Stimulated activated CD4-positive, alpha-beta T cell treated with anti-CD3 and anti-CD28 coated beads, Interleukin-1b, Interleukin-23, amount 100 ng/mL, for 1 hour (primary cell): ENCODE results near the gene CHCHD6.

Experiments used
- DNase-seq, 2 donors: peaks; one replicate each; pipeline ENCODE4 v3.0.0-alpha.2; 2020; ENCODE audit warnings: low read depth in 2 of 2

Gene CHCHD6

DNA sequence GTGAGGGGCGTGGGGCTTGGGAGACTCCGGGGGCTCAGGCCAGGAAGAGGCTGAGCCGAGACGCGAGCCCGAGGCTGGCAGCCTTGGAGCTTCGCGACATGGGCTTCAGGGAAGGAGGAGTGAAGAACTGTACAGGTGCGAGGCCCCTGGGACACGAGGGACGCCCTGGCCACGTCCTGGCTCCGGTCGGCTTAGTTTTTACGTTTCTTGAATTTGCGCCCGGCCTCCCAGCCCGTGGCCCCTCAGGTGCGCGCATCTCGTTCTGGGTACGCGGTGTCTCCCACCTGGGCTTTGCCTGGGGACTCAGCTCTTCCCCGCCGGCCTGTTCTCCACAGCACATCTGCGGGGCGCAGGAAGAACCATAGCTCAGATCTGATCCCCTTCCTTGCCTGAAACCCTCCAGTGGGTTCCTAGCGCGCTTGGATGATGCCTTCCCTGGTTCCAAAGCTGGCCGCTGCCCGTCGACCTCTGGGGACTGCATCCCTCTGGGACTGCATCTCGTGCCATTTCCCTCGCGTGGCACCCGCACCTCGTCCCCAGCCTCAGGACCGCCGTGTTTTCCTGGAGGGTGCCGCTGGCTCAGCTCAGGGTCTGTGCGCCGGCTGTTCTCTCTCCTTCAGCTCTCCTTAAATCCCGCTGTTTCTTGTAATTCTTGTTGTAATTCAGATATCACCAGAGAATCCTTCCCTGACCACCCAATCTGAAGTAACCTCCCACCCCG, 614 bp downstream of the CHCHD6 start:
- no peak for DNase-seq

DNA sequence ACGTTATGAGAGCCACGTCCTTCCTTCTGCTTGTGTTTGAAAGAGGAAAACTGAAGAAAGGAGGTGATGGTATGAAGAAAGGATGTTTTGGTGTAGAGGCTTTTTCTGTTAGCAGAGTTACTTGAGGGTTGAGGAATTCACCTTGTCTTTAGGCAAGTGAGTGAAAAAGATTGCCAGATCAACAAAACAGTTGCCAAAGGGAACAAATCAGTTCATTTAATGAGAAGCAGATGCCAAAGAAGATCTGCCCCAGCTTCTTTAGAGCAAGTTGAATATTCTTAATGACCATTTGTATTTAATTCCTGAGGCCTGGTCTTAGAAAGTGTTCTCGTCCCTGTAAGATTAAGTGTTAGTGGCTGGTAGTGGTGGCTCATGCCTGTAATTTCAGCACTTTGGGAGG, 2.6 kb downstream of the CHCHD6 start:
- DNase-seq, result no peak

DNA sequence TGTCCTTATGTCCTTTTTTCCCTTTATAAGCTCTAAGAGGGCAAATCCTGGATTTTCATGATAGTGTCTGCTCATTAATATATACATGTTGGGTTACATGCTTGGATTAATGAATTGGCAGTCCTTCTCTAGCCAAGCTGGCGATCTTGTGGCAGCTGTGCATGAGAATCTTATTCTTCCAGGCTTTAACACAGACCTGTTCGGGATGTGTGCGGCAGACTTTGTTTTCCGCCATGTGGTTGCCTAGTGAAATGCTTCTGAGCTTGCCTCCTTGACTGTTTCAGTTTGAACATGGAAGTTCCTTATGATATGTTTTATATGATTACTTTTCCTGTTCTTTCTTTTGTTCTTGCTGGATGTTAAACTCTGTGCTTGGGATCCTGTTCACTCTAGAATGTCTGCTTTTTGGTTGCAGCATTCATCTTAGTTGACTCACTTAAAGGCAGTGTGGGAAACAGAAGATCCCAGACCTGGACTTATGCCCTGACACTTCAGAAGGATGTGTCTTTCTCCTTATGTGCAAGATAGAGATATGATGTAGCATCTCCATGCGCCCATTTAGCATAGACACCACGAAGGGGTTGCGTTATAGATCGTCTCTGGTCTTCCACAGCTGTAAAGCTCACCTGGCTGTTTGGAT, 7.2 kb downstream of the CHCHD6 start:
- no peak for DNase-seq

GRCh38 chr3:126713199-126713598, 9.2 kb downstream of the CHCHD6 start:
- DNase-seq, result no peak

DNA sequence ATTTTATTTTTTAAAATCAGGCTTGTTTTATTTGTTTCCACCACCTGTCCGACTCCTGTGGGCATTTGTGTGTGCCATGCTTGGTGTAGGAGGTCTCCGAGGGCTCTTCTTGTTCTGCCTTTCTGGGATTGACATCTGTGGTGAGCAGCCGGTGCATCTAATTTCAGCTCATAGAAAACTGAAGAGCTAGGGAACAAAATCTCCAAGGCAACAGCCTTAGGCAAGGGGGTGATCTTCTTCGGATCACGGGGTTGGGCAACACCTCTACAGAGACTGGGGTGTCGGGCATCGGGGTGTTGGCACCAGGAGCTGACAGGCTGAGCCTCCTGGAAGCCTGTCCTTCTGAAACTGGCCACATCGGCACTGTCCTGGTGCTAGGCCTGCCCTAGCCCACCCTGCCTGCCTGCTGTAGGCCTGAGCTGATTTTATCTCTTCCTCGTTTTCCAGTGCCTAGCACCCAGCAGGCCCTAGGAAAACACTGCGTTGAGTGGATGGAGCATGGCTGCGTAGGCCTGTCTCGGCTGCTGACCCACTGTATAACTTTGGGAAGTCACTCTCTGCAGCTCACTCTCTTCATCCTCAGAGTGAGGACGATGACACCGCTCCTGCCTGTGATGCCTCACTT, 10.3 kb downstream of the CHCHD6 start:
- no peak for DNase-seq

DNA sequence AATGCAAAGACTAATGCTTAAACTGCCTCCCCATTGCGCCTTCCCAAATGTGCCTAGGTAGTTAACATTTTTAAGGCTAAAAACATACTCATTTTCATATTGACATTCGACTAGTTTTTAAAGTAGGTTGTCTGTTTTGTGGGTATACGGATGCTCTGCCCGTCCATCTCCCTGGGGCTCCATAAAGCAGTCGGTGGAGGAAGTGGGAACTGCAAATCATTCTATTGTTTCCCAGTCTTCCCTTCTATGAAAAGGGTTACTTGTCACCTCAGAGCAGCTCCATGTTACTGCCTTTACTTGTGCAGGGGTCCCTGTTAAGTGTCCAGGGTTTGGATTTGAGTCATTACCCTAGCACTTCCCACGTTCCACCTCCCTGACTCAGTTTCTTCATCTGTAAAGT, 10.9 kb downstream of the CHCHD6 start:
- DNase-seq, result no peak

DNA sequence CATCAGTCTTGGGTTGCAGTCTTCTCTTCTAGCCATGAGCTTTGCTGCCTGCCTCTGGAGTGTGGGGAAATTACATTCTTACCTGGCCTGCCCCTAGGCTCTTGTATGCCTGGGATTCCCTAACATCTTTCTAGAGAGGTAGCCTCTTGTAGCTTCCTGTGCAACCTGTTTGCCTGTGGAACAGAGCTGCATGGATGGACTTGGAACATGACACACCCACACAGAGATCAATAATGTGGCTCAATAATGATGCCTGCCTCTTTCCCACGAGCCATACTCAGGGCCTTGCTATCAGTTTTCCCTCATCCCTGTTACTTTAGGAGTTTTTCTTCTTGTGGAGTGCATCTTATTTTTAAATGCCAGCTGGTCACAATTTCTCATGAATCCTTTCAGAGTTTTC, 11.4 kb downstream of the CHCHD6 start:
- no peak for DNase-seq

DNA sequence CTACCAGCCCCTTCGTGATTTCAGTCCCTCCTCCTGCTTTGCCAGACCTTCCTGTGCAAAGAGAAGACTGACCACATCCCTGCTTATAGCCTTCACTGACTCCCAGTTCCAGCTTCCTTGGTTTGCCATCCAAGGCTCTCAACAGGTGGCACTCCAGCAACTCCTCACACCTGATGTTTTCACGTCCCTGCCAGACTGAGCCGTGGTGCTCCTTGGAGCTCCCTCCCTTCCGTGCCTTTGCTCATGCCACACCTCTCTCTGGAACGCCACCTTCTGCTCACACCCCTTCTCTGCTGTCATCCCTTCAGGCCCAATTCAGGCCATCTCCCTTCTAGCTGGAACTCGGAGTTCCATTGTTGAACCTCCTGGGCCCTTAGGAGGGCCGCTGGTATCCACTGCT, 12.0 kb downstream of the CHCHD6 start:
- DNase-seq, result no peak

GRCh38 chr3:126718561-126719445, 14.8 kb downstream of the CHCHD6 start:
- DNase-seq, result no peak

DNA sequence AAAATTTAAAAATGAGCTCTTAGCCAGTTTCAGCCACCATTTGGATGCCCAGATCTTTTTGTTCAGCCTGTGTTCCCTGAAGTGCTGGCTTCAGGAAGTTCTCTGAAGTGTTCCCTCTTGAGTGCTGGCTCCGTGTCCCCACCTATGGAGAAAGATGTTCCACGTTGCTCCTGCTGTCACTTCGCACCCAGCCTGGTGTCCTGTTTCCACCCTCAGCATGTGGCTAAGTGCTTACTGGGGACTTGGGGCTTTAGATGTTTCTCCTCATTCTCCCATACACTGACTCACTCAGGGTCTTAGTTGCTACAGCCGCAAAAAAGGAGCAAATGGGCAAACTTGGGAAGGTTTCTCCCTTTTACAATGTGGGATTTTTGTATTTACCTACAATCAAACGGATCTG, 16.6 kb downstream of the CHCHD6 start:
- DNase-seq, result no peak

DNA sequence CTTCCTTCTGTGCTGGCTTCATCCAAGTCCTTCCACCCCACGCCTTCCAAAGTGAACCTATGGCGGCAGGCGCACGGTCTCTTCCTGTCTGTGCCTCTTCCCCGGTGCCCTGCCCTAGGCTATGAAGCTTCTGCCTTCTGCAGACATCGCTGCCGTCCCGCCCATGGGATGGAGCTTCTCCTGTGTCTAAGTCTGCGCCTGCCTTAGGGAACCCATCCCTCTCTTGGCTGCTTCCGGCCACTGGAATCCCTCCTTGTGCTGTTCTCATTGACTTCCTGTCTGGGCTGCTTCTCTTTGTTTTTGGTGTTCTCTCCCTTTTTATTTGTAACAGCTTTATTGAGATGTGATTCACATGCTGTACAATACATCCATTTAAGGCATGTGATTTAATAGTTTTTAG, 17.2 kb downstream of the CHCHD6 start:
- no peak for DNase-seq

GRCh38 chr3:126723237-126723636, 19.2 kb downstream of the CHCHD6 start:
- no peak for DNase-seq

DNA sequence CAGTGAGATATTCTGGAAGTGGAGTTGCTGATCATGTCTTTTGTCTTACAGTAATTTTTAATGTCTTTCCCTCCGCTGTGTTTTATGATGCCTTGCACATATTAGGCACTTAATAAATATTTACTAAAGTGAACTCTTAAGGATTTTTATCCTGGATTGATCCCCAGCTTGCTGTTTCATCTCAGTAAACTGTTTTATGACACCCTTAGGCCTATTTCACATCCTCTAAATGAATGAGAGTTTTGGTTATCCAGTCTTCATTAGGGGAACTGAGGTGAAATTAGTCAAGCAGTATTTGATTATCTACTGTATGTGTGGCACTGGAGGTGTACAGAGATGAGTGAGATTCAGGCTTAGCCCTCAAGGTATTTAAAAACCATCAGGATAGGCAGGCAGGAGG, 19.8 kb downstream of the CHCHD6 start:
- no peak for DNase-seq

- DNase-seq, result no peak
Observed at GRCh38 chr3:126728680-126729079, 24.6 kb downstream of the CHCHD6 start.

DNA sequence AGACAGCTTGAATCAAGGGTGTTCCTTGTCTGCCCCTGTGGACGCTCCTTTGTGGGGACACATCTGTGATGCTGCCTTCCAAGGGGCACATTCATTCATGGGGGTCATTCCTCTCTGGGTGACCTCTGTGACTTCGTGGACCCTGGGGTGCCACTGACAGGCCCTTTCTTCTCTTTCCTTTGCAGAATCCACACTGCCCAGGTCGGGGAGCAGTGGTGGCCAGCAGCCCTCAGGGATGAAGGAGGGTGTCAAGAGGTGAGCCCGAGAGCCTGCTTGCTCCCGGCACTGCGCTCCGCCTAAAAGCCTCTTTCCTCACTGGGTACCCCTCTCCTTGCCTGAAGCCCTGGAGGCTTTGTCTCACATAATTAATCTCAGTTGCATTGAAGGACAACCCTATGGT, 26.3 kb downstream of the CHCHD6 start:
- DNase-seq, result no peak

GRCh38 chr3:126731044-126731443, 27.0 kb downstream of the CHCHD6 start:
- DNase-seq, result no peak

DNA sequence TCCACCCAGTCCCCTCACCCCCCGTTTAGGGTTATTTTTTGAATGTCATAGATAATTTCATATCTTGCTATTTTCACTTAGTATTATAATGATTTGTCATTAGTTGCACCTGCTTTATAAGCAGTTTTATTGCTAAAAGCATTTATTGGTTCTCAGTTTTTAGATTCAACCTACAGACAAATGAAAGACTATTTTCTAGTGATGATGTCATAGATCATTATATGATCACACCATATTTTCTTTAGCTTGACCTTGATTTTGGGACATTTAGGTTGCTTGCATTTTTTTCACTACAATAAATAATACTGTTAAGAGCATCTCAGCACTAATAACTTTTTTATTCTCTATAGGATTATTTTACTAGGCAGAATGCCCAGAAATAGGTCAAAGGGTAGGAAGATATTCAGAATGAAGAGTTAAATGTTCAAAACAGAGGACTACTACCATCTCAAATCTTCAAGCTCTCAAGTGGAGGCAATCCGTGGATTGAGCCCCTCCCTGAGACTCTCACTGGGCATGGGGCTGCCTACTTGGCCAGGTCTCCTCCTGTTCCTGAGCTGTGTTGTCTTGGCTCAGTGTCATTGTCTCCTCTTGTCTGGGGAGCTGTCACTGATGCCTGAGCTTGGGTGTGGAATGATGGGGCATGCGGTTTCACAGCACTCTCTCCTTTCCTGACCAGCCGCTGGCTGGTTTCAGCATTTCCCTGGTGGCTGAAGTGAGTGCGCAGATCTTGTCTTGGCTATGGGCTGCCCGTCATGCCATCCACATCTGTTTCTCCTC, 28.4 kb downstream of the CHCHD6 start:
- no peak for DNase-seq

DNA sequence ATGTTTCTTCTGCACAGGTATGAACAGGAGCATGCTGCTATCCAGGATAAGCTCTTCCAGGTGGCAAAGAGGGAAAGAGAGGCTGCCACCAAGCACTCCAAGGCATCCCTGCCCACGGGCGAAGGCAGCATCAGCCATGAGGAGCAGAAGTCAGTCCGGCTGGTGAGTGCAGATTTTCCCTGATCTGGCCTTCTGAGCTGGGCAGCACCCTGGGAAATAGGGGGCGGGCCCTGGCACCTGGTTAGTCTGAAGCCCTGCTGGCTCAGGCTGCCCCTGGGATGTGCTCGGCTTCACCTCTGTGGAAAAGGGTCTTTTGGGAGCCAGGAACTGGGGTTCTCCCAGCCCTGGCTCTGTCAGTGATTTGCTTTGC, 29.0 kb downstream of the CHCHD6 start:
- DNase-seq, result no peak

DNA sequence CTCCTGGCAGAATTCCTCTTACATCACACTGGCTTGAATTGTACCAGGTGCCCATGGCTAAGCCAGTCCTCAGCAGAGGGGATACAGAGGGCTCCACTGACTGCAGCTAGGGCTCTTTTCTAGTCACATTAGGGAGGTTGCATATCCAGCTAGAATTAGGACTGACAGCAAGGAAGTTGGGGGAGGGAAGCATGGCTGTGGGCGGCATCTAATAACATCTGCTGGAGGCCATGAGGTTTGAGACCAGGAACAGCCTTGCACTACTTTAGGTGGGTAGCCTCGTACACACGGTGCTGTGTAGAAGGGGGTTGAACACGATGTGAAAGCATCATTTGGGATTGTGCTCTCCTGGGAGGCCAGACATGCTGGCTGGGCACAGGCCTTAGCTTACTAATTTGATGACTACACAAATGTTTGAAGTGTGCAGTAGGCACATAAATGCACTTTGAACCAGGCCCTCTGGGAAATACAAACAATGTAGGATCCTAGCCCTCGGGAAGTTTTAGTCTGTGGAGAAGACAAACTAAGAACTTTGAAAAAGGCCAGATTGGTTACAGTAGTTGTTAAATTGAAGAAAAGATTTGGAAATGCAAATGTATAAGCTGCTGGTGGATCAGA, 30.2 kb downstream of the CHCHD6 start:
- DNase-seq, result no peak

GRCh38 chr3:126737527-126737926, 33.5 kb downstream of the CHCHD6 start:
- no peak for DNase-seq

- DNase-seq, result no peak
Observed at GRCh38 chr3:126742057-126742456, 38.0 kb downstream of the CHCHD6 start.
